GM03348 (cell line): ENCODE results near the gene TAS2R60.
"Not testable (repeated sequence)": the region's sequence is repeated elsewhere in the genome, so short reads cannot be mapped to it uniquely, and the experiment has no call there.

ENCODE experiments used
- DNase-seq: peaks from one replicate; pipeline ENCODE4 v3.0.0; 2012; ENCODE audit warnings: low spot score

TAS2R60 gene, protein sequence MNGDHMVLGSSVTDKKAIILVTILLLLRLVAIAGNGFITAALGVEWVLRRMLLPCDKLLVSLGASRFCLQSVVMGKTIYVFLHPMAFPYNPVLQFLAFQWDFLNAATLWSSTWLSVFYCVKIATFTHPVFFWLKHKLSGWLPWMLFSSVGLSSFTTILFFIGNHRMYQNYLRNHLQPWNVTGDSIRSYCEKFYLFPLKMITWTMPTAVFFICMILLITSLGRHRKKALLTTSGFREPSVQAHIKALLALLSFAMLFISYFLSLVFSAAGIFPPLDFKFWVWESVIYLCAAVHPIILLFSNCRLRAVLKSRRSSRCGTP

GRCh38 chr7:143443153-143443552 lies at the start of gene TAS2R60:
TSS of gene TAS2R60 (plus strand) at chr7:143443453. CDS start at chr7:143443453, 0 bp downstream.
- DNase-seq = no peak

- DNase-seq = no peak
These were observed 49.2 kb upstream of the TAS2R60 start for GRCh38 chr7:143394068-143394467.

GRCh38 chr7:143394777-143395176 lies 48.5 kb upstream of the TAS2R60 start:
- no peak for DNase-seq

- DNase-seq = no peak
These were observed 47.8 kb upstream of the TAS2R60 start for GRCh38 chr7:143395187-143396149.

DNA sequence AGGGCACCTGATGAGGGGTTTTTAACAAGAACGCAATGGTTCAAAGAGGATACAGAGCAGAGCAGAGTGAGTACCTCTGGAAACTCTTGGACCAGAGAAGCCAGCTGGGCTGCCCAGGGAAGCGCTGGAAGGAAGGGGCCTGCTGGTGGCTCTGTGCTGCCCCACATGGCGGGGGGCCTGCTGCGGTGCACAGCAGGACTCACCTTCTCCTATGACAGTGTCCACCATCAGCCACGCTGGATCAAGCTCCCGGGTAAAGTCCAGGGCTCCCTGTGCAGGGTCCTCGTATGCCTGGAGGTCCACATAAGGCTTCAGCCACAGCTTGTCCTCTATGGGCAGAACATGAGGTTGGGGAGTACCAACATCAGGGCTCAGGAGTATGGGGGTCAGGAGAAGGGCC lies 47.1 kb upstream of the TAS2R60 start:
- no peak for DNase-seq

- DNase-seq = no peak
These were observed 46.4 kb upstream of the TAS2R60 start for GRCh38 chr7:143396625-143397556.

- no peak for DNase-seq
These were observed 45.3 kb upstream of the TAS2R60 start for GRCh38 chr7:143397710-143398530.

- no peak for DNase-seq
These were observed 44.6 kb upstream of the TAS2R60 start for GRCh38 chr7:143398616-143399015.

GRCh38 chr7:143399151-143399550 lies 44.1 kb upstream of the TAS2R60 start:
- no peak for DNase-seq

DNA sequence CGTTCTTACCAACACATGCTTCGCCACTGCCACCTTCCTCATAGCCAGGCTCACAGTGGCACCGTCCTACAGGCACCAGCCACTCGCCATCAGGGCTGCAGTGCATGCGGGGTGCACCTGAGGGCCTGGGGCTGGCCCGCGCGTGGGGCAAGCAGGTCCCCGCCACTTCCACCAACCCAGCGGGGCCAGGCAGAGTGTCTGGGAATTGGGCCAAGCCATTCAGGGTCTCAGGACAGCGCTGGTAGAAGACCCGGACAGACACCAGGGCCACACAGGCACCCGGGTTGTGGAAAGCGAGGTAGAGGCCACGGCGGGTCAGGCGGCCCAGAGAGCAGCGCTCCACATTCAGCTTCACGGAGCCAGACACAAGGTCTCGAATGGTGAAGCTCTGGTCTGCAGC lies 43.6 kb upstream of the TAS2R60 start:
- DNase-seq = no peak

DNA sequence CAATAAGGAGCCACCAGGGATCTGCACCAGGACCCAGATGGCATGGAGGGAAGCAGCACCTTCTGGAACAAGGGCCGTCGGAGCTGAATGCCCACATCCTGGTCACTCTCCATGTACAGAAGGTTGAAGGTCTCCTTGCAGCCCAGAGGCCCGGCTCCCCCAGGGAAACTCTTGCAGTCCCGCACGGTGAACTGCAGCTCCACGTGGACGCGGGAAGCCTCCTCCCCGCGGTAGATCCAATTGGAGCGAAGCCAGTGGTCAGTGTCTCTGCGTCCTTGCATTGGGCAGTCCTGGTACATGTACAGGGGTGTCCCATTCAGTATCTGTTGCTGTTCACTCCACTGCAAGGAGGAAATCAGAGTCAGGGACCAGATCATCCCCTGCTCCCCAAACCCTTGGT lies 42.0 kb upstream of the TAS2R60 start:
- DNase-seq = no peak

- DNase-seq = not testable (repeated sequence)
These were observed 41.0 kb upstream of the TAS2R60 start for GRCh38 chr7:143402233-143402632.

GRCh38 chr7:143405173-143406001 lies 37.9 kb upstream of the TAS2R60 start:
- no peak for DNase-seq

- DNase-seq = no peak
These were observed 37.3 kb upstream of the TAS2R60 start for GRCh38 chr7:143406002-143406357.

DNA sequence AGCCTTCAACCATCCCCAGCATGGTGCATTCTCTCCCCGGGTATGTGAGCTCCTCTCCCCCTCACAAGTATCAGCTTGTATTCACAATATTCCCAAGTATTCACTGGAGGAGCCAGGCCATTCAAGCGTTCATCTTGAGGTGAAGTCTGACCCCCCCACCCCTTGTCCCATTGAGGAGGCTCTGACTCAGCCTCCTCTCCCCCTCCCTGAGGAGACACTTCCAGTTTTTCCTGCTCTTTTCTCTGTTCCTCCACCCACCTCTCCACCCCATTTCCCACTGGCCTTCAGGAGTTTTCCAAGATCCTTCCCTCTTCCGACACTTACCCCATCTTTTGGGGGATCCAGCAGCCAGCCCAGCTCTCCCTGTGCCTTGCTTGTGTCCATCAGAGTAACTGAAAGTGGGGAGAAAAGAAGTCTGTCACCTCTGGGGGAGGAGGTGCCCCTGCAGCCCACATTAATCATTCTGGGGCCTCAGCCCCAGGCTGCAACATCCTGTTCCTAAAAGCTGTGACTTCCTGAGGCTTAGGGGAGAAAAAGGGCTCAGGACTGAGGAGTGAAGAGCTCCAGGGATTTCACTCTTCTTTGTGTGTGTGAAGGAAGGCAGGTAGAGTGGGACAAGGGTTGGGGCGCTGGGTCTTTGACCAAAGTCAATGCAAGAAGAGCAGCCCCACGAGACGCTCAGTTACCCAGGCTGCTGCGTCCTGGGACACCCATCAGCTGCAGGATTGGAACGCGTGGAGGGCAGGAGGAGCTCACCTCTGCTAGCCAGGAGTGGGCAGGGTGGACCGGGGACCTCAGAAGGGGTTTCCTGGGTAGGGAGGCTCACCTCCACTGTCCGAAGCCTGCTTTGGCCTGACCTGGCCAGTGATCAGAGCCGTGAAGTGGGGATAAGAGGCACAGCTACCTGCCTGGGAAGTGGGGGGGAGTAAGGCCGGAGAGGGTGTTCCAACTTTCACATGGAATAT lies 35.7 kb upstream of the TAS2R60 start:
- DNase-seq = no peak

- no peak for DNase-seq
These were observed 35.0 kb upstream of the TAS2R60 start for GRCh38 chr7:143408252-143408685.

GRCh38 chr7:143408686-143409561 lies 34.3 kb upstream of the TAS2R60 start, which contains the start of gene EPHA1:
TSS of gene EPHA1 (minus strand) at chr7:143408856. CDS start at chr7:143408805, 51 bp downstream.
- DNase-seq = peak; percentile 39

DNA sequence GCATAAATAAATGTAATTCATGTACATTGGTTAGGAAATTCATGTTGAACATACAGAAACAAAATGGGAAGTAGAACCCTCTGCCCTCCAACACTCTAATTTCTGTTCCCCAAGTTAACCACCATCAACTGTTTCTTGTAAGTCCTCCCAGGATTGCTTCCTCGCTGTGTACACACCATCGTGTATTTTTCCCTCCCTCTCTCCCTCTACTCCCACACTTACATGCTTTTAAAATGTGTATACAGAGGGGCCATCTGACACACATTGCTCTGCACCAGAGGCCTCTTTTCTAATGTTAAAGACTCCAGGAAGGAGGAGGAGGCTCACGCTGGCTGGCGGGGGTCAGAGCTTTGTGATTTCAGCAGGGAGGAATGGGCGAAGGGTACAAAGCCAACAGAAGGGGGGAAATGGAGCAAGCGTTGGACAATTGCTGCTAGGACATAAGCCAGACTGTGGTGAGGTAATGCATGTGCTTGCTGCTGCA lies 32.7 kb upstream of the TAS2R60 start:
- peak; percentile 71 for DNase-seq
